NCI-H69 (cell line): ENCODE measurements around the gene RET.
"Not testable (repeated sequence)": the region's sequence is repeated elsewhere in the genome, so short reads cannot be mapped to it uniquely, and the experiment has no call there.

Experiments
- DNase-seq: peaks from one replicate; lab custom pipeline; 2025; lab: John Stamatoyannopoulos, UW

Gene RET

GRCh38 chr10:43078175-43078985, 1.5 kb downstream of the RET start:
- DNase-seq = no peak

GRCh38 chr10:43078986-43079273, 2.1 kb downstream of the RET start:
- no peak for DNase-seq

- DNase-seq = no peak
Observed at GRCh38 chr10:43079856-43080255, 3.0 kb downstream of the RET start.

GRCh38 chr10:43082087-43082486, 5.2 kb downstream of the RET start:
- DNase-seq = peak; percentile 50

- DNase-seq = no peak
Observed at GRCh38 chr10:43082746-43083145, 5.9 kb downstream of the RET start.

- DNase-seq = no peak
Observed at GRCh38 chr10:43083764-43084163, 6.9 kb downstream of the RET start.

- no peak for DNase-seq
Observed at GRCh38 chr10:43084812-43085211, 7.9 kb downstream of the RET start.

- peak; percentile 27 for DNase-seq
Observed at GRCh38 chr10:43086321-43086942, 9.6 kb downstream of the RET start.

GRCh38 chr10:43089519-43089918, 12.7 kb downstream of the RET start:
- DNase-seq = no peak

GRCh38 chr10:43090188-43090587, 13.3 kb downstream of the RET start:
- DNase-seq = no peak

- DNase-seq = no peak
Observed at GRCh38 chr10:43090664-43091063, 13.8 kb downstream of the RET start.

- peak; percentile 0 for DNase-seq
Observed at GRCh38 chr10:43091846-43092245, 15.0 kb downstream of the RET start.

- peak; percentile 76 for DNase-seq
Observed at GRCh38 chr10:43093423-43094076, 16.7 kb downstream of the RET start.

- peak; percentile 76 for DNase-seq
Observed at GRCh38 chr10:43094085-43094484, 17.2 kb downstream of the RET start.

GRCh38 chr10:43099339-43099738, 22.5 kb downstream of the RET start:
- DNase-seq = not testable (repeated sequence)

- no peak for DNase-seq
Observed at GRCh38 chr10:43099928-43100327, 23.1 kb downstream of the RET start.

GRCh38 chr10:43100366-43100765, 23.5 kb downstream of the RET start:
- no peak for DNase-seq

- DNase-seq = no peak
Observed at GRCh38 chr10:43102063-43102828, 25.4 kb downstream of the RET start.

GRCh38 chr10:43105102-43105955, 28.5 kb downstream of the RET start:
- DNase-seq = peak; percentile 85

- no peak for DNase-seq
Observed at GRCh38 chr10:43105956-43106229, 29.0 kb downstream of the RET start.

- no peak for DNase-seq
Observed at GRCh38 chr10:43106256-43107091, 29.6 kb downstream of the RET start.
